Ishikawa (cell line): ENCODE results near the gene TAT.

Experiments
- CEBPB ChIP-seq: IDR thresholded peaks from 2 replicates; pipeline ENCODE4 v1.6.1; 2012
- CREB1 ChIP-seq: IDR thresholded peaks from 2 replicates; pipeline ENCODE4 v1.6.1; 2012; ENCODE audit warnings: low read depth
- EGR1 ChIP-seq: IDR thresholded peaks from 2 replicates; pipeline ENCODE4 v1.6.1; 2012
- EP300 ChIP-seq: IDR thresholded peaks from 2 replicates; pipeline ENCODE4 v1.6.1; 2012; ENCODE audit warnings: borderline replicate concordance
- FOXM1 ChIP-seq: IDR thresholded peaks from 2 replicates; pipeline ENCODE4 v1.6.1; 2012; ENCODE audit warnings: low read depth, borderline replicate concordance
- NFIC ChIP-seq: IDR thresholded peaks from 2 replicates; pipeline ENCODE4 v1.6.1; 2012
- RAD21 ChIP-seq: IDR thresholded peaks from 2 replicates; pipeline ENCODE4 v1.6.1; 2012; ENCODE audit warnings: low read depth
- TAF1 ChIP-seq: IDR thresholded peaks from 2 replicates; pipeline ENCODE4 v1.6.1; 2012; ENCODE audit warnings: low read depth, mild to moderate bottlenecking
- TCF12 ChIP-seq: IDR thresholded peaks from 2 replicates; pipeline ENCODE4 v1.6.1; 2012; ENCODE audit warnings: low read depth
- TEAD4 ChIP-seq: IDR thresholded peaks from 2 replicates; pipeline ENCODE4 v1.6.1; 2012
- YY1 ChIP-seq: IDR thresholded peaks from 2 replicates; pipeline ENCODE4 v1.6.1; 2012; ENCODE audit warnings: low read depth
- ZBTB7A ChIP-seq: IDR thresholded peaks from 2 replicates; pipeline ENCODE4 v1.6.1; 2012; ENCODE audit warnings: low read depth
- TF ChIP-seq, protein P1 (sequence below): IDR thresholded peaks from 2 replicates; pipeline ENCODE4 v1.6.1; 2012; ENCODE audit warnings: low read depth, mild to moderate bottlenecking
- TF ChIP-seq, protein P2 (sequence below): IDR thresholded peaks from 2 replicates; pipeline ENCODE4 v1.6.1; 2012
- TF ChIP-seq, protein P3 (sequence below): IDR thresholded peaks from 2 replicates; pipeline ENCODE4 v1.6.1; 2012

Gene TAT

DNA sequence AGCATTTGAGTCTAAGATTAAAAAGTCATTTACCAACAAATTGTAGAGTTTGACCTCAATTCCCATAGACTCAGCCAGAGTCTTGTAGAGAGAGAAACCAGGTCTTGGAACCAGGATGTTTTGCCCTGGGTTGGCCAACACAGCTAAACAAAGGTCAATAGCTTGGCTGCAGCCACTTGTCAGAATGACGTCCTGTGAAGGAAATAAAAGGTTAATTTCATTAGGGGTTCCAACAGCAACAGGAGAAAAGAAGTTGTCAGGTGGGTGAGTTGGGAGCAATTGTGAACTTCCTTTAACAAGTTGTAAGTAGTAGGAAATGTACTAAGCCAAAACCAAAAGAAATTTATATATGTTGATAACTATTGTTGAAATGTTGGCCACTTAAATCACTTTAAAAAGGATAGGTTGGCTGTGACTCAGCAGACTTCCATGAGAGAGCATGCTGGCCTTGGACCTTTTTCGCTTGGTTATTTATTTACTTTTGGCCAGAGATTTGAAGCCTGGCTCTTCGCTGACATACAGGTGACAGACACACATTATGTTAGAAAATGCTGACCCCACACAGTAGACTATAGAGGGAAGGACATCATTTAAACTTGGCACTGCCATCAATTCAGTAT lies 4.3 kb downstream of the TAT start:
- TF ChIP-seq, protein P1, sequence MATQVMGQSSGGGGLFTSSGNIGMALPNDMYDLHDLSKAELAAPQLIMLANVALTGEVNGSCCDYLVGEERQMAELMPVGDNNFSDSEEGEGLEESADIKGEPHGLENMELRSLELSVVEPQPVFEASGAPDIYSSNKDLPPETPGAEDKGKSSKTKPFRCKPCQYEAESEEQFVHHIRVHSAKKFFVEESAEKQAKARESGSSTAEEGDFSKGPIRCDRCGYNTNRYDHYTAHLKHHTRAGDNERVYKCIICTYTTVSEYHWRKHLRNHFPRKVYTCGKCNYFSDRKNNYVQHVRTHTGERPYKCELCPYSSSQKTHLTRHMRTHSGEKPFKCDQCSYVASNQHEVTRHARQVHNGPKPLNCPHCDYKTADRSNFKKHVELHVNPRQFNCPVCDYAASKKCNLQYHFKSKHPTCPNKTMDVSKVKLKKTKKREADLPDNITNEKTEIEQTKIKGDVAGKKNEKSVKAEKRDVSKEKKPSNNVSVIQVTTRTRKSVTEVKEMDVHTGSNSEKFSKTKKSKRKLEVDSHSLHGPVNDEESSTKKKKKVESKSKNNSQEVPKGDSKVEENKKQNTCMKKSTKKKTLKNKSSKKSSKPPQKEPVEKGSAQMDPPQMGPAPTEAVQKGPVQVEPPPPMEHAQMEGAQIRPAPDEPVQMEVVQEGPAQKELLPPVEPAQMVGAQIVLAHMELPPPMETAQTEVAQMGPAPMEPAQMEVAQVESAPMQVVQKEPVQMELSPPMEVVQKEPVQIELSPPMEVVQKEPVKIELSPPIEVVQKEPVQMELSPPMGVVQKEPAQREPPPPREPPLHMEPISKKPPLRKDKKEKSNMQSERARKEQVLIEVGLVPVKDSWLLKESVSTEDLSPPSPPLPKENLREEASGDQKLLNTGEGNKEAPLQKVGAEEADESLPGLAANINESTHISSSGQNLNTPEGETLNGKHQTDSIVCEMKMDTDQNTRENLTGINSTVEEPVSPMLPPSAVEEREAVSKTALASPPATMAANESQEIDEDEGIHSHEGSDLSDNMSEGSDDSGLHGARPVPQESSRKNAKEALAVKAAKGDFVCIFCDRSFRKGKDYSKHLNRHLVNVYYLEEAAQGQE = no peak
- TF ChIP-seq CEBPB (no peak), FOXM1 (no peak), TAF1 (no peak), YY1 (no peak), RAD21 (no peak), TCF12 (no peak), EGR1 (no peak)

DNA sequence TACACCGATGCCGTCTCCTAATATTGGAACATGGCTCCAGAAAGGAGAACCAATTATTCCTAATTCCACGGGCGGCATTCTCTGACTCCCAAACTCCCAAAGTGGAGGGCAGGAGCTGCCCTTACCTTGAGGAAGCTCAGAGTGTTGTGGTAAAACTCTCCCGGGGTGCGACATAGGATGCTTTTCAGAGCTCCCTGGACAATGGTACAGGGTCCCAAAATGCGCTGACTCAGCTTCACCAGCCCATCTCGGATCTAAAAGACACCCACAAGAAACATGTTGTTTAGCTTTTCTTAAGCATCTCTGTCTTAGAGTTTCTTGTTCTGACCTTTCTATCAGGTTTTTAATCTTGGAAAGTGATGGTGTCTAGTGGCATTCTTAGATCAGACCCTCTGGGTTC lies 6.7 kb downstream of the TAT start:
- TF ChIP-seq, protein P2, sequence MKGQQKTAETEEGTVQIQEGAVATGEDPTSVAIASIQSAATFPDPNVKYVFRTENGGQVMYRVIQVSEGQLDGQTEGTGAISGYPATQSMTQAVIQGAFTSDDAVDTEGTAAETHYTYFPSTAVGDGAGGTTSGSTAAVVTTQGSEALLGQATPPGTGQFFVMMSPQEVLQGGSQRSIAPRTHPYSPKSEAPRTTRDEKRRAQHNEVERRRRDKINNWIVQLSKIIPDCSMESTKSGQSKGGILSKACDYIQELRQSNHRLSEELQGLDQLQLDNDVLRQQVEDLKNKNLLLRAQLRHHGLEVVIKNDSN = no peak
- TF ChIP-seq CEBPB (no peak), RAD21 (no peak), TAF1 (no peak), CREB1 (no peak), EGR1 (no peak), NFIC (no peak), TEAD4 (no peak), EP300 (no peak), YY1 (no peak), FOXM1 (no peak), TCF12 (no peak), ZBTB7A (no peak)
- TF ChIP-seq, protein P3, sequence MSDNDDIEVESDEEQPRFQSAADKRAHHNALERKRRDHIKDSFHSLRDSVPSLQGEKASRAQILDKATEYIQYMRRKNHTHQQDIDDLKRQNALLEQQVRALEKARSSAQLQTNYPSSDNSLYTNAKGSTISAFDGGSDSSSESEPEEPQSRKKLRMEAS = no peak
- TF ChIP-seq, protein P1 = no peak

DNA sequence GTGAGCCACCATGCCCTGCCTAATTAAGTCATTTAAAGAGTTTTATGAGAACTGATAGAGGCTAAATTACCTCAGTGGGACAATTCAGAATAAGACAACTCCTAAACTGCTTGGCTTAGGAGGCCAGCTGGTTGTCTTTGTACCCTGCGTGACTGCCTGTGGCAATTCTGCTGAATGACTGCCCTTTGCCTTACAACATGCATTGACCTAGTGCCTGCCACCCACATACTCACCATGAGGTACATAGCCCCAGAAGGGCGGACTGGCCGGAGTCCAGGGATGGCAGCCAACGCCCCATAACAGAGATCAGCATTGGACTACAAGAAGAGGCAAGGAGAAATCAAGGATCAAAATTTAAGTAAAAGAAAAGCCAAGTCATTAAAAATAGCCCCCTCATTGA lies 7.3 kb downstream of the TAT start:
- TF ChIP-seq EP300 = no peak
- no peak for TF ChIP-seq TCF12
- TF ChIP-seq TEAD4 = no peak
- no peak for TF ChIP-seq ZBTB7A
- TF ChIP-seq TAF1 = no peak
- no peak for TF ChIP-seq CREB1
- TF ChIP-seq, protein P2 = no peak
- TF ChIP-seq FOXM1 = no peak
- TF ChIP-seq CEBPB = no peak
- TF ChIP-seq, protein P1 = no peak
- no peak for TF ChIP-seq RAD21
- no peak for TF ChIP-seq EGR1
- TF ChIP-seq, protein P3 = no peak

DNA sequence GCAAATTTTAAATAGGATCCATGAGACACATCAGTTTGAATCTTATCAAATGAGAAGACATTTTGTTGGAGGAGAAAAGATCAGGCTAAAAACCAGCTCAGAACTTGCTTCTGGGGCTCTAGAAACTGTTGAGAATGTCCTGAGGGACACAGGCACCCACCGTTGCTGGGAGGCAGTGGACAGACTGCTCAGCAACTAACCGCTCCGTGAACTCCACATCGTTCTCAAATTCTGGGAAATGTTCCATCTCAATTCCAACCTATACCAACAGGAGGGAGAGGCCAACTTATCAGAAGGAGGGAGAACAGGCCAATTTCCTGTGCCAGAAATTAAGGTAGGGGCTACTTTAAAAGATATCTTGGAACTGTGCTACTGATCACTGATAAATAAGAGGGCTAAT lies 8.3 kb downstream of the TAT start:
- TF ChIP-seq FOXM1 (no peak), EGR1 (no peak), CEBPB (no peak), NFIC (no peak), TAF1 (no peak), ZBTB7A (no peak), EP300 (no peak), TEAD4 (no peak), YY1 (no peak), RAD21 (no peak), TCF12 (no peak), CREB1 (no peak)
- TF ChIP-seq, protein P3 = no peak
- TF ChIP-seq, protein P1 = no peak
- TF ChIP-seq, protein P2 = no peak
